Epithelial cell of esophagus (primary cell): Measurements from ENCODE around the gene KLKB1.

Source experiments
- DNase-seq: peaks from one replicate; pipeline ENCODE4 v3.0.0; 2010; ENCODE audit warnings: low read depth
- H3K4me3 ChIP-seq: 2 replicates; pipeline ENCODE4 v1.5.1; 2011; ENCODE audit warnings: mild to moderate bottlenecking, low read length, control low read depth
- TF ChIP-seq, protein P1 (sequence below): IDR thresholded peaks from 2 replicates; pipeline ENCODE4 v1.5.1; 2011; ENCODE audit warnings: low read depth, mild to moderate bottlenecking, low read length, control low read depth, inconsistent platforms; ENCODE audit not compliant: insufficient read depth; ENCODE audit errors: missing control alignments

KLKB1 gene

DNA sequence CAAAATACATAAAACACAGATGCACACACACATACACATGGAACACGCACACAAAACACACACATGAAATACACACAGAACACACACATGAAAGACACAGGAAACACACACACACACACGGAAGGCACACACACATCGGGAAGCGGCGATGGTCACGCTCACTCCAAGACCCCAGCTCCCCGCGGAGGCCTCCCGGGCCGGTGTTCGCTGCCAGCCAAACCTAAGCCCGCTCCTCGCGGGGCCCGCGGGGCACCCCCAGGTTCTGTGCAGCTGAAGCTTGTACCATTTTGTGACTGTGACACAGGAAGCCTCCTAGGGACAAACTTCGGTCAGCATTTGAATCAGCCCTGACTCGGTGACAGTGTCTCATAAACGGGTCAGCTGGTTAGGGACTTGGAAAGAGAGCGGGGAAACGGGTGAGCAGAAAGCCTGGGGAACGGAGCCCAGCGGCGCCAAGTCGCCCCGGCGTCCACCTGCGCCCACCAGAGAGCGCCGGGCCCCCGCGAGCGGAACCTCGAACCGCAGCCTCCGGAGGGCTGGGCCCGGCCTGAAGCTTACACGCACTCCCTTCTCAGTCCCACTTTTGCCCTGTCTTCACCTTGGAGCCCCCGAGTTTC lies 70.8 kb downstream of the KLKB1 start:
- H3K4me3 ChIP-seq = no peak overlapping the region
- TF ChIP-seq, protein P1, sequence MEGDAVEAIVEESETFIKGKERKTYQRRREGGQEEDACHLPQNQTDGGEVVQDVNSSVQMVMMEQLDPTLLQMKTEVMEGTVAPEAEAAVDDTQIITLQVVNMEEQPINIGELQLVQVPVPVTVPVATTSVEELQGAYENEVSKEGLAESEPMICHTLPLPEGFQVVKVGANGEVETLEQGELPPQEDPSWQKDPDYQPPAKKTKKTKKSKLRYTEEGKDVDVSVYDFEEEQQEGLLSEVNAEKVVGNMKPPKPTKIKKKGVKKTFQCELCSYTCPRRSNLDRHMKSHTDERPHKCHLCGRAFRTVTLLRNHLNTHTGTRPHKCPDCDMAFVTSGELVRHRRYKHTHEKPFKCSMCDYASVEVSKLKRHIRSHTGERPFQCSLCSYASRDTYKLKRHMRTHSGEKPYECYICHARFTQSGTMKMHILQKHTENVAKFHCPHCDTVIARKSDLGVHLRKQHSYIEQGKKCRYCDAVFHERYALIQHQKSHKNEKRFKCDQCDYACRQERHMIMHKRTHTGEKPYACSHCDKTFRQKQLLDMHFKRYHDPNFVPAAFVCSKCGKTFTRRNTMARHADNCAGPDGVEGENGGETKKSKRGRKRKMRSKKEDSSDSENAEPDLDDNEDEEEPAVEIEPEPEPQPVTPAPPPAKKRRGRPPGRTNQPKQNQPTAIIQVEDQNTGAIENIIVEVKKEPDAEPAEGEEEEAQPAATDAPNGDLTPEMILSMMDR = no peak
- DNase-seq = no peak

DNA sequence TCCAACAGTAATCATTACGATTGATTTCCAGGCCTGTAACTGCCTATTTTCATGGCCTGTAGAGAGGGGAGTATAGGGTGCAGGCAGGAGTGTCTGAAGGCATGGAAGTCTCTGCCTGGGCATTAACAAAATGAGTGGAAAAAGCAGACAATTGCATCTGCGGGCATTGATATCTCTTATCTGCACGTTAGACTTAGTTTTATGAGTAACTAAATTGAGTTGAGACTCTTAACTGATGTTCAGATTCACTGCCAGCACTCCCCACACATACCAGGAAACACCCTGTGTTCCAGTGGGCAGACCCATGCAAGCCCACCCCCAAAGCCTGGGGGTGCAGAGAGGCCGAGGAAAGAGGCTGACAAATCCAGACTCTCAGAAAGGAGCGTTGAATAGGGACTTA lies 72.0 kb downstream of the KLKB1 start:
- TF ChIP-seq, protein P1 = no peak
- H3K4me3 ChIP-seq = no peak overlapping the region
- DNase-seq = no peak

DNA sequence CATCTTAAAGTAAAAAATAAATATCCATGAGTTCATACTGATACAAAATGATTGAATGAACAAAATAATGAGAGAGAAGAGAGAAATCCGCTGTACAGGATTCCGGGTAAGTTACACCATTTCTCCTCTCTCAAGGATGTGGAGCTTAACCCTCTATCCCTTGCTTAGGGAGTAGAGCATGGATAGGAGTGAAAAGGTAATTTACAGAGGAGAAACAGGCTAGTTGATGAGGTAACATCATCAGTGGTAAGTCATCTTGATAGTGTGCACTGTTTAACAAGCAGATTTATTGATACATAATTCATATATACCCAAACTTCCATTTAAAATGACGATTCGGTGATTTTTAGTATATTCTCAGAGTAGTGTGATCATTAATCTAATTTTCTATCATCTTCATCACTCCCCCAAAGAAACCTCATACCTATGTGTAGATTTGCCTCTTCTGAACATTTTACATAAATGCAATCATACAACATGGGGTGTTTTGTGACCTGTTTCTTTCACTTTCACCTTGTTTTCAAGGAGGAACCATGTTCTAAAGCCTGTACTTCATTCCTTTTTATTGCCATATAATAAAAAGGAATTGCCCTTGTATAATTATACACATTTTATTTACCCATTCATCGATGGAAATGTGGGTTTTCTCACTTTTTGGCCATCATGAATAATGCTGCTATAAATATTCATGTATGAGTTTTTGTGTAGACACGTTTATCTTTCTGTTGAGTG lies 73.5 kb downstream of the KLKB1 start:
- no peak for DNase-seq
- TF ChIP-seq, protein P1 = no peak
- no peak overlapping the region for H3K4me3 ChIP-seq

DNA sequence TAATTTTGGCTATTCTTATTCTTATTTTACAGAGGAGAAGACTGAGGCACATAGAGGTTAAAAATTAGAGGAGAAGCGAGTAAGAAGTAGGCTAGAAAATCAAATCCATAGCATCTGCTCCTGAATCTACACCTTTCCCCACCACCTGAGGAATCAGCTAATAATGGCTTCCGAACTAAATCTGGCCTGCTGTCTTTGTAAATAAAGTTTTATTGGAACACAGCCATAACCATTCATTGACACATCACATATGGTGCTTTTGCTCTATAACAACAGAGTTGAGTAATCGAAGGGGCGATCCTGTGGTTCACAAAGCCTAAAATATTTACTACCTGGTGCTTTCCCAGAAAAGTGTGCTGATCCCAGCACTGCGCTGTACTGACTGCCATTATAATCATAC lies 76.9 kb downstream of the KLKB1 start:
- TF ChIP-seq, protein P1 = no peak

DNA sequence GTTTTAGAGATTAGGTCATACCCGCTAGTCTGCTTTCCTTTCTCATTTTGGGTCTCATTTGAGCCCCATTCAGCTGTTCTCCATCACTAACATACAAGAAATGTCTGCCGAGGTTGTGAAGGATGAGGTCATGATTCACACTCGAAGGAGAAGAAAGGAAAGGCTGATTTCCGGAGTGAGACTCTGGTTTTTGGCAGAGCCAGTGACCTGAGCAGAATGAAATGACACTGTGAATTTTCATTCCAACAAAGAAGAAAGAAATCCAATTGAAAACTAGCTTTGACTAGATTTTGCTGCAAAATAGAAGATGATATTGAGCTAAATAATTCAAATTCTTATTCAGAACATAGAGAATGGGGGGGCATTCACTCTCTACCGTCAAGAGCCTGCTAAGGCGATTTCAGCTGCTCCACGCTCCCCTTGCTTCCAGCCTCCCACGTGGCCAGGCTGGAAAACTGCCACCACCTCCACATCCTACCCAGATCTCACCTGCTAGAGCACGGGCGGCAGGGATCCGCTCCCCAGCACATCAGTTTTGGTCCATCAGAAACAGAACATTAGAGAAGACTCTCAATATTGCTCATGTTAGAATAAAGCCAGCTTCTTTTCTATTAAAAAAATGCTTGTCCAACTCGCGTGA lies 77.7 kb downstream of the KLKB1 start:
- TF ChIP-seq, protein P1 = no peak
- DNase-seq = peak; percentile 2

More for the DNA sequence above, 76.9 kb downstream of the KLKB1 start:
- no peak overlapping the region for H3K4me3 ChIP-seq
- no peak for DNase-seq

DNA sequence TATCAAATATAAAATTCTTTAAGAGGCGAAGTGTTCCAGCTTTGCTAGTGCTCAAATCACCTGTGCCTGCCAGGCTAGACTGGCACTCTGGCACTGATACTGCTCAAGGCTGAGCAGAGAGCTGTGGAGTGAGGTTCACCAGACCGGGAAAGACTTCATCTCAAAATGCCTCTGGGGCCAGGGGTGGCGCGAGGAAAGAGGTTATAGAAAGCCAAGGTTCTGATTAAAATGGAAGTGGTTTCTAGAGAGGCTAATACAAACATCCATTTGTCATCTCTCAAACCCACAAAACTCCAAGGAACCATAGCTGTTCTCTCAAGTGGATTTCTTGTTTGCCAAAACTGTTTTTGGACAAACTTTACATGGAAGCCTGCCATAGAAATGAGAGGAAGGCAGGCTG lies 80.2 kb downstream of the KLKB1 start:
- DNase-seq = no peak
- H3K4me3 ChIP-seq = no peak overlapping the region
- TF ChIP-seq, protein P1 = no peak

More for the DNA sequence above, 77.7 kb downstream of the KLKB1 start:
- no peak overlapping the region for H3K4me3 ChIP-seq
